ACC112 (cell line): ENCODE data around the gene R3HCC1L.

Experiments
- H2AFZ ChIP-seq: fragments of 200-600 bp; sonication (generic); one replicate; pipeline ENCODE4 v1.6.0; 2017; ENCODE audit warnings: antibody characterized with exemption, low read length; ENCODE audit not compliant: unreplicated experiment
- H3K27ac ChIP-seq: fragments of 200-600 bp; sonication (generic); 2 replicates; pipeline ENCODE4 v1.5.1; 2014; ENCODE audit warnings: low read depth, mild to moderate bottlenecking, antibody characterized with exemption, low read length, moderate library complexity
- H3K27me3 ChIP-seq: fragments of 200-600 bp; sonication (generic); 2 replicates; pipeline ENCODE4 v1.6.1; 2014; ENCODE audit warnings: mild to moderate bottlenecking, antibody characterized with exemption, low read length, moderate library complexity, mixed read lengths; ENCODE audit not compliant: insufficient read depth
- H3K36me3 ChIP-seq: fragments of 200-600 bp; sonication (generic); 2 replicates; pipeline ENCODE4 v1.6.1; 2016; ENCODE audit warnings: mild to moderate bottlenecking, antibody characterized with exemption, low read length, moderate library complexity, mixed read lengths; ENCODE audit not compliant: insufficient read depth
- H3K4me1 ChIP-seq: fragments of 200-600 bp; sonication (generic); one replicate; pipeline ENCODE4 v1.6.1; 2016; ENCODE audit warnings: low read length, mixed read lengths; ENCODE audit not compliant: insufficient read depth, unreplicated experiment, control insufficient read depth
- H3K4me3 ChIP-seq: fragments of 200-600 bp; sonication (generic); 2 replicates; pipeline ENCODE4 v1.5.1; 2014; ENCODE audit warnings: mild to moderate bottlenecking, low read depth, low read length
- H3K79me2 ChIP-seq: fragments of 200-600 bp; sonication (generic); one replicate; pipeline ENCODE4 v1.6.0; 2016; ENCODE audit warnings: low read length; ENCODE audit not compliant: control insufficient read depth, unreplicated experiment, insufficient read depth

Gene R3HCC1L

GRCh38 chr10:98246911-98247805 lies 112.7 kb downstream of the R3HCC1L start:
- H3K27ac ChIP-seq: no peak overlapping the region
- no peaks in the 10 kb centered on the region for H3K4me1 ChIP-seq
- H3K79me2 ChIP-seq: no peaks in the 10 kb centered on the region
- no peaks in the 10 kb centered on the region for H3K27me3 ChIP-seq
- H2AFZ ChIP-seq: no peak overlapping the region
- no peak overlapping the region for H3K4me3 ChIP-seq
- H3K36me3 ChIP-seq: peaks cover 7% of the 10 kb centered on the region; the same call in 1 of the 2 replicates

- H3K36me3 ChIP-seq: peaks cover 7% of the 10 kb centered on the region; the same call in 1 of the 2 replicates
- no peaks in the 10 kb centered on the region for H3K4me1 ChIP-seq
- no peaks in the 10 kb centered on the region for H3K79me2 ChIP-seq
- no peak overlapping the region for H3K4me3 ChIP-seq
- H3K27ac ChIP-seq: no peak overlapping the region
- H3K27me3 ChIP-seq: no peaks in the 10 kb centered on the region
- H2AFZ ChIP-seq: no peak overlapping the region
Observed at GRCh38 chr10:98248018-98248417, 113.6 kb downstream of the R3HCC1L start.

- Histone ChIP-seq H3K4me1 (no peaks in the 10 kb centered on the region), H3K36me3 (peaks cover 4% of the 10 kb centered on the region; the same call in 1 of the 2 replicates), H3K27me3 (no peaks in the 10 kb centered on the region)
Observed at GRCh38 chr10:98249134-98249533, 114.7 kb downstream of the R3HCC1L start.

GRCh38 chr10:98251399-98251798 lies 116.9 kb downstream of the R3HCC1L start:
- Histone ChIP-seq H2AFZ (no peak overlapping the region), H3K79me2 (no peaks in the 10 kb centered on the region), H3K36me3 (peaks cover 4% of the 10 kb centered on the region; the same call in 1 of the 2 replicates), H3K27ac (no peak overlapping the region), H3K4me1 (no peaks in the 10 kb centered on the region), H3K27me3 (no peaks in the 10 kb centered on the region), H3K4me3 (no peak overlapping the region)

More at GRCh38 chr10:98249134-98249533, 114.7 kb downstream of the R3HCC1L start:
- Histone ChIP-seq H2AFZ (no peak overlapping the region), H3K27ac (no peak overlapping the region), H3K4me3 (no peak overlapping the region), H3K79me2 (no peaks in the 10 kb centered on the region)

GRCh38 chr10:98252464-98252863 lies 118.0 kb downstream of the R3HCC1L start:
- Histone ChIP-seq H3K27me3 (no peaks in the 10 kb centered on the region), H3K4me1 (no peaks in the 10 kb centered on the region), H3K4me3 (no peak overlapping the region), H3K79me2 (no peaks in the 10 kb centered on the region), H3K27ac (no peak overlapping the region), H2AFZ (no peak overlapping the region), H3K36me3 (peaks cover 4% of the 10 kb centered on the region; the same call in 1 of the 2 replicates)

GRCh38 chr10:98253499-98253898 lies 119.0 kb downstream of the R3HCC1L start:
- Histone ChIP-seq H3K4me3 (no peak overlapping the region), H3K27ac (no peak overlapping the region), H3K27me3 (no peaks in the 10 kb centered on the region), H3K36me3 (no peaks in the 10 kb centered on the region), H2AFZ (no peak overlapping the region), H3K79me2 (no peaks in the 10 kb centered on the region), H3K4me1 (no peaks in the 10 kb centered on the region)

GRCh38 chr10:98254234-98254974 lies 119.9 kb downstream of the R3HCC1L start:
- no peaks in the 10 kb centered on the region for H3K36me3 ChIP-seq
- H3K27me3 ChIP-seq: no peaks in the 10 kb centered on the region

GRCh38 chr10:98255146-98255877 lies 120.9 kb downstream of the R3HCC1L start:
- no peak overlapping the region for H3K27ac ChIP-seq
- no peak overlapping the region for H2AFZ ChIP-seq
- H3K27me3 ChIP-seq: no peaks in the 10 kb centered on the region
- H3K79me2 ChIP-seq: no peaks in the 10 kb centered on the region
- H3K4me3 ChIP-seq: no peak overlapping the region
- H3K36me3 ChIP-seq: no peaks in the 10 kb centered on the region
- no peaks in the 10 kb centered on the region for H3K4me1 ChIP-seq

More at GRCh38 chr10:98254234-98254974, 119.9 kb downstream of the R3HCC1L start:
- no peaks in the 10 kb centered on the region for H3K79me2 ChIP-seq
- no peaks in the 10 kb centered on the region for H3K4me1 ChIP-seq
- no peak overlapping the region for H3K4me3 ChIP-seq
- no peak overlapping the region for H2AFZ ChIP-seq
- H3K27ac ChIP-seq: no peak overlapping the region

- no peak overlapping the region for H2AFZ ChIP-seq
- no peaks in the 10 kb centered on the region for H3K4me1 ChIP-seq
- no peak overlapping the region for H3K4me3 ChIP-seq
- H3K36me3 ChIP-seq: no peaks in the 10 kb centered on the region
- H3K27ac ChIP-seq: no peak overlapping the region
- H3K27me3 ChIP-seq: no peaks in the 10 kb centered on the region
- H3K79me2 ChIP-seq: no peaks in the 10 kb centered on the region
Observed at GRCh38 chr10:98256692-98257091, 122.2 kb downstream of the R3HCC1L start.

GRCh38 chr10:98257198-98257597 lies 122.7 kb downstream of the R3HCC1L start:
- H3K79me2 ChIP-seq: no peaks in the 10 kb centered on the region
- no peak overlapping the region for H2AFZ ChIP-seq
- H3K36me3 ChIP-seq: no peaks in the 10 kb centered on the region
- H3K4me1 ChIP-seq: no peaks in the 10 kb centered on the region
- no peaks in the 10 kb centered on the region for H3K27me3 ChIP-seq
- no peak overlapping the region for H3K27ac ChIP-seq
- H3K4me3 ChIP-seq: no peak overlapping the region
